C4-2B (cell line): Measurements from ENCODE around the gene HOXD3.

Experiments used
- ZFX ChIP-seq: fragments of 450-650 bp; IDR thresholded peaks from 2 replicates; pipeline ENCODE4 v1.6.1; 2017
- TF ChIP-seq, protein P1 (sequence below): fragments of 450-650 bp; conservative IDR thresholded peaks from 2 replicates; pipeline ENCODE4 v1.5.1; 2017; ENCODE audit warnings: mild to moderate bottlenecking

DNA sequence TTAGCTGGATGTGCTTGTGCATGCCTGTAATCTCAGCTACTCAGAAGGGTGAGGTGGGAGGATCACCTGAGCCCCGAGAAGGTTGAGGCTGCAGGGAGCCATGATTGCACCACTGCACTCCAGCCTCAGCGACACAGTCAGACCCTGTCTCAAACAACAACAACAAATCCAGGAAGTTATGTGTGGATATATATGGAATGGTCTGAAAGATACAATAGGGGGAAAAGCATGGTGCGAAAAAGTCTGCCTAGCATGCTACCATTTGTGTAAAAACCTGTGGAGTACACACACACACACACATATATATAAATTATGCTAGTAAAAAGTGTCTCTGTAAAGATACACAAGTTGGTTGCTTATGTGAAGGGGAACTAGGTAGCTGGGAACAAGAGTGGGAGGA, 24.4 kb downstream of the HOXD3 start:
- TF ChIP-seq, protein P1, sequence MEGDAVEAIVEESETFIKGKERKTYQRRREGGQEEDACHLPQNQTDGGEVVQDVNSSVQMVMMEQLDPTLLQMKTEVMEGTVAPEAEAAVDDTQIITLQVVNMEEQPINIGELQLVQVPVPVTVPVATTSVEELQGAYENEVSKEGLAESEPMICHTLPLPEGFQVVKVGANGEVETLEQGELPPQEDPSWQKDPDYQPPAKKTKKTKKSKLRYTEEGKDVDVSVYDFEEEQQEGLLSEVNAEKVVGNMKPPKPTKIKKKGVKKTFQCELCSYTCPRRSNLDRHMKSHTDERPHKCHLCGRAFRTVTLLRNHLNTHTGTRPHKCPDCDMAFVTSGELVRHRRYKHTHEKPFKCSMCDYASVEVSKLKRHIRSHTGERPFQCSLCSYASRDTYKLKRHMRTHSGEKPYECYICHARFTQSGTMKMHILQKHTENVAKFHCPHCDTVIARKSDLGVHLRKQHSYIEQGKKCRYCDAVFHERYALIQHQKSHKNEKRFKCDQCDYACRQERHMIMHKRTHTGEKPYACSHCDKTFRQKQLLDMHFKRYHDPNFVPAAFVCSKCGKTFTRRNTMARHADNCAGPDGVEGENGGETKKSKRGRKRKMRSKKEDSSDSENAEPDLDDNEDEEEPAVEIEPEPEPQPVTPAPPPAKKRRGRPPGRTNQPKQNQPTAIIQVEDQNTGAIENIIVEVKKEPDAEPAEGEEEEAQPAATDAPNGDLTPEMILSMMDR, result no peak
- no peak for TF ChIP-seq ZFX
